Activated CD8-positive, alpha-beta memory T cell treated with anti-CD3 and anti-CD28 coated beads, Interleukin-2, amount 50 U/mL, for 1 hour (primary cell): ENCODE results near the gene FAM90A26.
"Not testable (repeated sequence)": the region's sequence is repeated elsewhere in the genome, so short reads cannot be mapped to it uniquely, and the experiment has no call there.

Source experiments
- DNase-seq: peaks from one replicate; pipeline ENCODE4 v3.0.0-alpha.2; 2020; ENCODE audit errors: extremely low read depth

Gene FAM90A26

DNA sequence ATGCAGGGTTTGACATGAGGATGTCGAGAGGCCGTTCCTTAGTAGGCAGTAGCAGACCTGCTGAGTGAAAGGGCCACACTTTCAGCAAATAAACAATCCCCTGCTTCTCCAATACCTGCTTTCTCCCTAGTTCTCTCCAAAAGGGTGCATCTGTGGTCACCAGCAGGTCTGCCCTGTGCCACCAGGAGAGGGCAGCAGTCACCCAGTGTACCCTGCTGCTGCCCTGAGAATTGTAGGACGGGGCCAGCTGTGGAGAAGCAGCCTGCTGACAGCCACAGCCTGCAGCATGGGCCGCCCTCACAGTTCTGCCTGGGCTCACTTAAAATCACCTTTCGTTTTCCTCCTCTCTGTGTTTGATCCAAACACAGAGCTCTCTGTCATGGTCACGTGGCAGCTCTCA is 11.8 kb upstream of the FAM90A26 start:
- not testable (repeated sequence) for DNase-seq

DNA sequence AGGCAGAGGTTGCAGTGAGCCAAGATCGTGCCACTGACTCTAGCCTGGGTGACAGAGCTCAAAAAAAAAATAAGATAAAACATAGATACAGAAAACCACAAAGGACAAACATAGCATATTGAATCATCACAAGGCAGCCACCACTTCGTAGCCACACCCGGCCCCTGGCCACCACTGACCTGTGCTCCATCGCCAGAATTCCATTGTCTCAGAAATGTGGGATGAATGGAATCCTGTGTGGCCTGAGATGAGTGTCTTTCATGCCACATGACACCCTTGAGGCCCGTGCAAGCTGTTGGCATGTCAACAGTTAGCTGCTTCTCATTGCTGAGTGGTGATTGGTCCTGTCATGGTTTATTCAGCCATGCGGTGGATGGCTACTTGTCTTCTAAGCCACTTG is 10.2 kb upstream of the FAM90A26 start:
- DNase-seq, result not testable (repeated sequence)

DNA sequence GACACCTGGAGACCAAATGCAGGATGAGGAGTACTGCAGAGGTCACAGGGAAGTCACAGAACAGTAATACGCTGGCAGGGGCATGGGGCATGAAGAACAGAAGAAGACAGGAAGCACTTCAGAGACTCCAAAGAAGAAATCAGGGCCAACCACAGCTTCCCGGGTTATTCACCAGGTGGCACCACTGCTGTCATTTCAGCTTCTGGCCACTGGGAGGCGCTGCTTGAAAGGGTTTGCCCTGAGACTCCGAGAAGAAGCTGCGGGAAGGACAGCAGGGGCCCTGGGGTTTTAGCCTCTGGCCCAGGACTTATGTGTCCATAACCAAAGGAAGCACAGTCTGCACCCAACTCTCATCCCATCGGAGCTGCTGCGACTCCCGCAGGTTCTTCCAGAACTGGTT is 4.2 kb upstream of the FAM90A26 start:
- not testable (repeated sequence) for DNase-seq

DNA sequence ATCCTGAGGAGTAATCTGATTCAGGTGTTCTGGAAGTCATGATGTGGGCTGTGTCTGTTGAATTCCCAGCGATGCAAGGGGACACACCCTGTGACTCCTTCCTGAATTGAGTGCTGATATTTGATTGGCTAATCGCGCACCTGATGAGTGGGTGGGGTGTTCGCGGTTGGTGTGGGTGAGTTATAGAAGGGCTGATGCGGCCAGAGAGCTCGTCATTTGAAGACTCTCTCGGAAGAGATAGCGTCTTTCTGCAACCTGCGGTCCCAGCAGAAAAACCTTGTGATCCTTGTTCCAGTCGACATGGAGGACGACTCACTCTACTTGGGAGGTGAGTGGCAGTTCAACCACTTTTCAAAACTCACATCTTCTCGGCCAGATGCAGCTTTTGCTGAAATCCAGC is 40.1 kb downstream of the FAM90A26 start, which contains the start of gene USP17L10:
Gene USP17L10 (plus strand): TSS at position 301 of the 400 bp plus-strand sequence. CDS start 0 bp downstream, at position 301.
- DNase-seq, result not testable (repeated sequence)

DNA sequence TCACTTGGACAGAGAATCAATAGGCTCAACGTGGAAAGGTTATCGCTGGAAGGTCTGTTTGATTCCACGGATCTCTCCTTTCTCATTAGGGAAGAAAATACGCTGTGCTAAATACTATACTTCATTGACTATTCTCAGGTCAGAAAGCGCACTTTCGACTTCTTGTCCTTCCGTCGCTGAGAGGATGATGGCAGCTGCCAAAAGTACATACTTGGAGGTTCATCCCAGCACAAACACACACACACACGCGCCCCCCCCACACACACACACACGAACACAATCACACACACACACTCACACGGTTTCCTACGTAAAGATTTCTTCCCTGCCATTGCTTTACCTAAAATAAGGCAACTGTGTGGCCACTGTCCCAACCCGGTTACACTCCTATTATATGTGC is 44.5 kb downstream of the FAM90A26 start:
- DNase-seq, result not testable (repeated sequence)

DNA sequence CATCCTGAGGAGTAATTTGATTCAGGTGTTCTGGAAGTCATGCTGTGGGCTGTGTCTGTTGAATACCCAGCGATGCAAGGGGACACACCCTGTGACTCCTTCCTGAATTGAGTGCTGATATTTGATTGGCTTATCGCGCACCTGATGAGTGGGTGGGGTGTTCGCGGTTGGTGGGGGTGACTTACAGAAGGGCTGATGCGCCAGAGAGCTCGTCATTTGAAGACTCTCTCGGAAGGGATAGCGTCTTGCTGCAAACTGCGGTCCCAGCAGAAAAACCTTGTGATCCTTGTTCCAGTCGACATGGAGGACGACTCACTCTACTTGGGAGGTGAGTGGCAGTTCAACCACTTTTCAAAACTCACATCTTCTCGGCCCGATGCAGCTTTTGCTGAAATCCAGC is 44.9 kb downstream of the FAM90A26 start, which contains the start of gene USP17L11:
Gene USP17L11 (plus strand): TSS at position 301 of the 400 bp plus-strand sequence. CDS start 0 bp downstream, at position 301.
- DNase-seq, result not testable (repeated sequence)

DNA sequence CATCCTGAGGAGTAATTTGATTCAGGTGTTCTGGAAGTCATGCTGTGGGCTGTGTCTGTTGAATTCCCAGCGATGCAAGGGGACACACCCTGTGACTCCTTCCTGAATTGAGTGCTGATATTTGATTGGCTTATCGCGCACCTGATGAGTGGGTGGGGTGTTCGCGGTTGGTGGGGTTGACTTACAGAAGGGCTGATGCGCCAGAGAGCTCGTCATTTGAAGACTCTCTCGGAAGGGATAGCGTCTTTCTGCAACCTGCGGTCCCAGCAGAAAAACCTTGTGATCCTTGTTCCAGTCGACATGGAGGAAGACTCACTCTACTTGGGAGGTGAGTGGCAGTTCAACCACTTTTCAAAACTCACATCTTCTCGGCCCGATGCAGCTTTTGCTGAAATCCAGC is 49.6 kb downstream of the FAM90A26 start, which contains the start of gene USP17L12:
Gene USP17L12 (plus strand): TSS at position 301 of the 400 bp plus-strand sequence. CDS start 0 bp downstream, at position 301.
- DNase-seq, result not testable (repeated sequence)

DNA sequence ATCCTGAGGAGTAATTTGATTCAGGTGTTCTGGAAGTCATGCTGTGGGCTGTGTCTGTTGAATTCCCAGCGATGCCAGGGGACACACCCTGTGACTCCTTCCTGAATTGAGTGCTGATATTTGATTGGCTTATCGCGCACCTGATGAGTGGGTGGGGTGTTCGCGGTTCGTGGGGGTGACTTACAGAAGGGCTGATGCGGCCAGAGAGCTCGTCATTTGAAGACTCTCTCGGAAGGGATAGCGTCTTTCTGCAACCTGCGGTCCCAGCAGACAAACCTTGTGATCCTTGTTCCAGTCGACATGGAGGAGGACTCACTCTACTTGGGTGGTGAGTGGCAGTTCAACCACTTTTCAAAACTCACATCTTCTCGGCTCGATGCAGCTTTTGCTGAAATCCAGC is 54.4 kb downstream of the FAM90A26 start, which contains the start of gene USP17L13:
Gene USP17L13 (plus strand): TSS at position 301 of the 400 bp plus-strand sequence. CDS start 0 bp downstream, at position 301.
- DNase-seq, result not testable (repeated sequence)
